B cell (primary cell): ENCODE measurements around the gene FAM174C.

ENCODE experiments used
- CTCF ChIP-seq: fragments of 200-600 bp; IDR thresholded peaks from one replicate; pipeline ENCODE4 v1.8.0; 2022; ENCODE audit warnings: antibody characterized with exemption, mild to moderate bottlenecking
- EZH2 ChIP-seq: IDR thresholded peaks from 2 replicates; pipeline ENCODE4 v1.6.1; 2012; ENCODE audit warnings: borderline replicate concordance, low read depth, mild to moderate bottlenecking, moderate library complexity, low read length; ENCODE audit not compliant: insufficient read depth, poor library complexity, severe bottlenecking

GRCh38 chr19:1281569-1282287, 6.4 kb downstream of the FAM174C start:
- TF ChIP-seq CTCF (no peak), EZH2 (no peak)
